Measurements from ENCODE around the gene SPDYE3.
"Not testable (repeated sequence)": the region's sequence is repeated elsewhere in the genome, so short reads cannot be mapped to it uniquely, and the experiment has no call there.

DNA sequence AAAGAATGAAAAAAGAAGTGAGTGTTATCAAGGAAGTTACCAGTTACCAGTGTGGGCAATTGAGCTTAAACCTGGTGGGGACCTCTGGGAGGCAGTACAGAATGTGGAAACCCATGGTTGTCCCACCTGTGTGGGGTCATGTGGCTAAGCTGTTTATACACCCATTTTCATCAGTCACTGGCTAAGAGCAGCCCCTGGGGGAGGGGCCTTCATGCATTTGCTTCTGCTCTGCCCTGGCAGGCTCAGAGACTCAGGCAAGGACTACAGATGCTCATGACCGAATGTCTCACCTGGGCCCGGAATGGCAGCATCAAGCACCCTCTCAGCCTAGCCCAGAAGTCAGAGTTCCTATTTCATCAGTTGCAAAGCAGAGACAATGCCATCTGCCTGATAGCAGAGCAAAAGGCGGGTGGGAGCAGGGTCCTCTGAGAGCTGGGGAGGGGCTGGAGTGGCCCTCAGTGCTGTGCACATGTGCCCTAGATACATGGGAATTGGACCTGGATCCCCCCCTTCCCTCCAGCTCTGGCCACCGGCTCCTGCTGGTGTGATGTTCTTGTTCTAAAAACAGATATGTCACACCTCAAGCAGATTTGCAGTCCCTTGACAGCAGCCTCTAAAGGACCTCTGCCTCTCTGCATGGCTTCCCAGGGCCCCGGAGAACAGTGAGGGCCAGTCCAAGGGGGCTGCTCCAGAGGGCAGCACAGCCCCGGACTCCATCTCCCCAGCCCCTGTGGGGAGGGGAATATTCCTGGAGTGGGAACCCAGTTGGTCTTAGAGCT, 20.1 kb upstream of the SPDYE3 start:
- TF ChIP-seq, protein P1, sequence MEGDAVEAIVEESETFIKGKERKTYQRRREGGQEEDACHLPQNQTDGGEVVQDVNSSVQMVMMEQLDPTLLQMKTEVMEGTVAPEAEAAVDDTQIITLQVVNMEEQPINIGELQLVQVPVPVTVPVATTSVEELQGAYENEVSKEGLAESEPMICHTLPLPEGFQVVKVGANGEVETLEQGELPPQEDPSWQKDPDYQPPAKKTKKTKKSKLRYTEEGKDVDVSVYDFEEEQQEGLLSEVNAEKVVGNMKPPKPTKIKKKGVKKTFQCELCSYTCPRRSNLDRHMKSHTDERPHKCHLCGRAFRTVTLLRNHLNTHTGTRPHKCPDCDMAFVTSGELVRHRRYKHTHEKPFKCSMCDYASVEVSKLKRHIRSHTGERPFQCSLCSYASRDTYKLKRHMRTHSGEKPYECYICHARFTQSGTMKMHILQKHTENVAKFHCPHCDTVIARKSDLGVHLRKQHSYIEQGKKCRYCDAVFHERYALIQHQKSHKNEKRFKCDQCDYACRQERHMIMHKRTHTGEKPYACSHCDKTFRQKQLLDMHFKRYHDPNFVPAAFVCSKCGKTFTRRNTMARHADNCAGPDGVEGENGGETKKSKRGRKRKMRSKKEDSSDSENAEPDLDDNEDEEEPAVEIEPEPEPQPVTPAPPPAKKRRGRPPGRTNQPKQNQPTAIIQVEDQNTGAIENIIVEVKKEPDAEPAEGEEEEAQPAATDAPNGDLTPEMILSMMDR (IDR thresholded peaks at IDR 0.05 in 4 of 5, conservative IDR thresholded peaks at IDR 0.05 in 1 of 5) = not testable (repeated sequence)
- TF ChIP-seq POLR2A (IDR thresholded peaks at IDR 0.05) = not testable (repeated sequence)
